GM19463 (cell line): ENCODE measurements around the gene ULK1.
"Not testable (repeated sequence)": the region's sequence is repeated elsewhere in the genome, so short reads cannot be mapped to it uniquely, and the experiment has no call there.

Experiments
- ATAC-seq: cut with Tn5 transposase; IDR thresholded peaks from one replicate; pipeline ENCODE4 v1.9.1; 2021; ENCODE audit warnings: mild to moderate bottlenecking, moderate library complexity; ENCODE audit not compliant: unreplicated experiment

Gene ULK1

GRCh38 chr12:131885076-131885475, 9.3 kb upstream of the ULK1 start:
- not testable (repeated sequence) for ATAC-seq

- ATAC-seq = no peak
Observed at GRCh38 chr12:131885543-131886057, 8.8 kb upstream of the ULK1 start.

- ATAC-seq = not testable (repeated sequence)
Observed at GRCh38 chr12:131891722-131892121, 2.7 kb upstream of the ULK1 start.

- ATAC-seq = no peak
Observed at GRCh38 chr12:131892711-131893604, 1.5 kb upstream of the ULK1 start.

- ATAC-seq = no peak
Observed at GRCh38 chr12:131893605-131894312, 663 bp upstream of the ULK1 start.

- no peak for ATAC-seq
Observed at GRCh38 chr12:131894981-131895639, 688 bp downstream of the ULK1 start.

- no peak for ATAC-seq
Observed at GRCh38 chr12:131895640-131896079, 1.2 kb downstream of the ULK1 start.

GRCh38 chr12:131896080-131896810, 1.8 kb downstream of the ULK1 start:
- peak; percentile 73 for ATAC-seq

GRCh38 chr12:131896811-131897270, 2.4 kb downstream of the ULK1 start:
- no peak for ATAC-seq

- no peak for ATAC-seq
Observed at GRCh38 chr12:131897276-131897675, 2.9 kb downstream of the ULK1 start.

- no peak for ATAC-seq
Observed at GRCh38 chr12:131897875-131898274, 3.5 kb downstream of the ULK1 start.

- no peak for ATAC-seq
Observed at GRCh38 chr12:131900397-131900796, 6.0 kb downstream of the ULK1 start.

- no peak for ATAC-seq
Observed at GRCh38 chr12:131901431-131902331, 7.3 kb downstream of the ULK1 start.

- ATAC-seq = no peak
Observed at GRCh38 chr12:131902332-131903241, 8.2 kb downstream of the ULK1 start.

- no peak for ATAC-seq
Observed at GRCh38 chr12:131903270-131904255, 9.1 kb downstream of the ULK1 start.

GRCh38 chr12:131904346-131904745, 9.9 kb downstream of the ULK1 start:
- no peak for ATAC-seq

GRCh38 chr12:131905081-131905629, 10.7 kb downstream of the ULK1 start:
- ATAC-seq = no peak
